Panc1 (cell line): Measurements from ENCODE around the gene CSK.

Experiments
- CTCF ChIP-seq: fragments of 450-650 bp; IDR thresholded peaks from 2 replicates; pipeline ENCODE4 v1.5.1; 2017; ENCODE audit warnings: mild to moderate bottlenecking
- POLR2AphosphoS5 ChIP-seq: IDR thresholded peaks from 2 replicates; pipeline ENCODE4 v1.6.1; 2012; ENCODE audit warnings: mild to moderate bottlenecking, low read depth, low read length, moderate library complexity

- TF ChIP-seq CTCF, result no peak
- TF ChIP-seq POLR2AphosphoS5, result no peak
These were observed 61.6 kb downstream of the CSK start for GRCh38 chr15:74843445-74843828.
